ENCODE measurements around the gene SORL1-AS1.

SORL1-AS1 gene

GRCh38 chr11:121474680-121475079 lies 21.9 kb upstream of the SORL1-AS1 start:
- 95% methylated on average over 7 of the region's 7 CpGs for WGBS (ENCODE audit: low lambda C conversion rate)
- ChIA-PET POLR2A (no interaction called here), CTCF (no interaction called here)
- no peaks in the 10 kb centered on the region for H3K27me3 ChIP-seq (ENCODE audit: insufficient read depth)
- H3K4me1 ChIP-seq (ENCODE audit: control insufficient read depth in 1 of 2, insufficient read depth in 2 of 2, low read depth in 1 of 2, low read length in 1 of 2) = no peaks in the 10 kb centered on the region
- DNase-seq = no peak
- H2AFZ ChIP-seq (ENCODE audit: low read depth) = no peak overlapping the region
- H3K9ac ChIP-seq = no peak overlapping the region
- no peak overlapping the region for H3K4me2 ChIP-seq
- TF ChIP-seq TAF1 (IDR thresholded peaks at IDR 0.05; ENCODE audit: borderline replicate concordance, low read depth, low read length) = no peak
- no peak for TF ChIP-seq ELF1 (IDR thresholded peaks at IDR 0.05)
- TF ChIP-seq RXRA (IDR thresholded peaks at IDR 0.05; ENCODE audit: borderline replicate concordance, low read depth) = no peak
- no peak for TF ChIP-seq NRF1 (IDR thresholded peaks at IDR 0.05; ENCODE audit: low read depth, low read length)
- TF ChIP-seq YY1 (IDR thresholded peaks at IDR 0.05; ENCODE audit: low read depth) = no peak
- TF ChIP-seq, protein P1, sequence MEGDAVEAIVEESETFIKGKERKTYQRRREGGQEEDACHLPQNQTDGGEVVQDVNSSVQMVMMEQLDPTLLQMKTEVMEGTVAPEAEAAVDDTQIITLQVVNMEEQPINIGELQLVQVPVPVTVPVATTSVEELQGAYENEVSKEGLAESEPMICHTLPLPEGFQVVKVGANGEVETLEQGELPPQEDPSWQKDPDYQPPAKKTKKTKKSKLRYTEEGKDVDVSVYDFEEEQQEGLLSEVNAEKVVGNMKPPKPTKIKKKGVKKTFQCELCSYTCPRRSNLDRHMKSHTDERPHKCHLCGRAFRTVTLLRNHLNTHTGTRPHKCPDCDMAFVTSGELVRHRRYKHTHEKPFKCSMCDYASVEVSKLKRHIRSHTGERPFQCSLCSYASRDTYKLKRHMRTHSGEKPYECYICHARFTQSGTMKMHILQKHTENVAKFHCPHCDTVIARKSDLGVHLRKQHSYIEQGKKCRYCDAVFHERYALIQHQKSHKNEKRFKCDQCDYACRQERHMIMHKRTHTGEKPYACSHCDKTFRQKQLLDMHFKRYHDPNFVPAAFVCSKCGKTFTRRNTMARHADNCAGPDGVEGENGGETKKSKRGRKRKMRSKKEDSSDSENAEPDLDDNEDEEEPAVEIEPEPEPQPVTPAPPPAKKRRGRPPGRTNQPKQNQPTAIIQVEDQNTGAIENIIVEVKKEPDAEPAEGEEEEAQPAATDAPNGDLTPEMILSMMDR (IDR thresholded peaks at IDR 0.05) = no peak
- no peak for TF ChIP-seq SIN3A (IDR thresholded peaks at IDR 0.05; ENCODE audit: borderline replicate concordance, low read depth, low read length)
- TF ChIP-seq TCF12 (IDR thresholded peaks at IDR 0.05) = no peak
- TF ChIP-seq GATA2 (CRISPR knock-in tag; IDR thresholded peaks at IDR 0.05) = no peak
- TF ChIP-seq, protein P2, sequence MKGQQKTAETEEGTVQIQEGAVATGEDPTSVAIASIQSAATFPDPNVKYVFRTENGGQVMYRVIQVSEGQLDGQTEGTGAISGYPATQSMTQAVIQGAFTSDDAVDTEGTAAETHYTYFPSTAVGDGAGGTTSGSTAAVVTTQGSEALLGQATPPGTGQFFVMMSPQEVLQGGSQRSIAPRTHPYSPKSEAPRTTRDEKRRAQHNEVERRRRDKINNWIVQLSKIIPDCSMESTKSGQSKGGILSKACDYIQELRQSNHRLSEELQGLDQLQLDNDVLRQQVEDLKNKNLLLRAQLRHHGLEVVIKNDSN (IDR thresholded peaks at IDR 0.05; ENCODE audit: borderline replicate concordance, low read depth) = no peak
- TF ChIP-seq IRF3 (IDR thresholded peaks at IDR 0.05; ENCODE audit: low read depth, low read length) = no peak
- no peak for TF ChIP-seq EP300 (IDR thresholded peaks at IDR 0.05; ENCODE audit: borderline replicate concordance in 1 of 2, low read depth in 1 of 2, low read length in 1 of 2)
- TF ChIP-seq, protein P3, sequence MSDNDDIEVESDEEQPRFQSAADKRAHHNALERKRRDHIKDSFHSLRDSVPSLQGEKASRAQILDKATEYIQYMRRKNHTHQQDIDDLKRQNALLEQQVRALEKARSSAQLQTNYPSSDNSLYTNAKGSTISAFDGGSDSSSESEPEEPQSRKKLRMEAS (IDR thresholded peaks at IDR 0.05; ENCODE audit: low read depth) = no peak
- no peak for TF ChIP-seq RFX5 (IDR thresholded peaks at IDR 0.05; ENCODE audit: low read length)
- no peak for TF ChIP-seq GABPA (IDR thresholded peaks at IDR 0.05; ENCODE audit: low read depth)
- no peak for TF ChIP-seq USF2 (IDR thresholded peaks at IDR 0.05; ENCODE audit: borderline replicate concordance, low read depth, low read length)
- TF ChIP-seq MEF2A (IDR thresholded peaks at IDR 0.05; ENCODE audit: borderline replicate concordance, low read depth) = no peak
- TF ChIP-seq RAD21 (IDR thresholded peaks at IDR 0.05; ENCODE audit: low read length) = no peak
- no peak for TF ChIP-seq RCOR1 (IDR thresholded peaks at IDR 0.05; ENCODE audit: low read length)
- H3K9me2 ChIP-seq = no peaks in the 10 kb centered on the region
- no peaks in the 10 kb centered on the region for H3F3A ChIP-seq (replicated peaks; ENCODE audit: insufficient read depth)
- no peaks in the 10 kb centered on the region for H3K79me2 ChIP-seq (ENCODE audit: insufficient read depth)
- no peak overlapping the region for H3K4me3 ChIP-seq (ENCODE audit: low read depth in 2 of 2, low read length in 1 of 2)
- H3K27ac ChIP-seq (ENCODE audit: low read depth in 2 of 2, low read length in 1 of 2) = no peak overlapping the region
- no peaks in the 10 kb centered on the region for H3K9me3 ChIP-seq
- H3K36me3 ChIP-seq (replicated peaks in 1 of 2; ENCODE audit: control insufficient read depth in 1 of 2, insufficient read depth in 2 of 2, low read length in 1 of 2) = no peaks in the 10 kb centered on the region
- H4K20me1 ChIP-seq (ENCODE audit: insufficient read depth) = no peaks in the 10 kb centered on the region

Data from SK-N-SH (cell line).